CD14-positive monocyte (primary cell): ENCODE measurements around the gene NDUFS6. TPM values are rescaled to one million over a fixed set of nuclear protein-coding genes. Genes with fewer than 3 reads are reported as not detected.

Experiments used
- DNase-seq, 3 donors: peaks; one replicate each; pipeline ENCODE4 v3.0.0-alpha.2; 2011 to 2022
- H2AFZ ChIP-seq: 2 replicates; pipeline ENCODE4 v1.6.0; 2012; ENCODE audit warnings: mild to moderate bottlenecking, low read depth, low read length, inconsistent platforms; ENCODE audit not compliant: insufficient read depth, poor library complexity, severe bottlenecking
- H3K27ac ChIP-seq, 2 donors: 1 replicate in 1 of 2; 2 replicates in 1 of 2; pipeline ENCODE4 v1.5.1; 2012 to 2013; ENCODE audit warnings: low read length in 2 of 2, control low read depth in 1 of 2, inconsistent platforms in 1 of 2, low read depth in 1 of 2, mild to moderate bottlenecking in 1 of 2
- H3K27me3 ChIP-seq, 2 donors: one replicate each; pipeline versions ENCODE4 v1.6.0 to v1.6.1; 2011 to 2013; ENCODE audit warnings: low read length in 2 of 2; ENCODE audit not compliant: control insufficient read depth in 2 of 2, insufficient read depth in 2 of 2
- H3K36me3 ChIP-seq, 2 donors: replicated peaks in 1 of 2; 1 replicate in 1 of 2; 2 replicates in 1 of 2; pipeline versions ENCODE4 v1.5.1 to v1.6.1; 2012 to 2013; ENCODE audit warnings: low read length in 2 of 2, control low read depth in 1 of 2, inconsistent platforms in 1 of 2, mild to moderate bottlenecking in 1 of 2; ENCODE audit not compliant: insufficient read depth in 2 of 2, control insufficient read depth in 1 of 2
- H3K4me1 ChIP-seq, 2 donors: 1 replicate in 1 of 2; 2 replicates in 1 of 2; pipeline versions ENCODE4 v1.5.1 to v1.6.1; 2012 to 2013; ENCODE audit warnings: low read length in 2 of 2, control low read depth in 1 of 2, inconsistent platforms in 1 of 2, mild to moderate bottlenecking in 1 of 2, moderate library complexity in 1 of 2; ENCODE audit not compliant: insufficient read depth in 2 of 2, control insufficient read depth in 1 of 2
- H3K4me2 ChIP-seq: replicated peaks from 2 replicates; pipeline ENCODE3; 2012; ENCODE audit warnings: low read length, moderate library complexity, mild to moderate bottlenecking; ENCODE audit not compliant: poor library complexity, severe bottlenecking; ENCODE audit errors: extremely low read depth
- H3K4me3 ChIP-seq, 3 experiments: fragments of 200-600 bp in 1 of 3; sonication (generic) in 1 of 3; replicated peaks in 1 of 3; 1 replicate in 2 of 3; 2 replicates in 1 of 3; pipeline ENCODE4 v1.5.1; 2011 to 2013; ENCODE audit warnings: low read length in 3 of 3, mild to moderate bottlenecking in 3 of 3, control low read depth in 2 of 3, low read depth in 2 of 3, inconsistent platforms in 1 of 3, moderate library complexity in 1 of 3
- H3K79me2 ChIP-seq: 2 replicates; pipeline ENCODE4 v1.6.0; 2012; ENCODE audit warnings: mild to moderate bottlenecking, control low read depth, inconsistent platforms, low read length, moderate library complexity; ENCODE audit not compliant: insufficient read depth
- H3K9ac ChIP-seq: 2 replicates; pipeline ENCODE4 v1.6.0; 2017; ENCODE audit warnings: low read length, mild to moderate bottlenecking; ENCODE audit not compliant: insufficient read depth, poor library complexity, severe bottlenecking
- H3K9me3 ChIP-seq, 2 donors: replicated peaks in 1 of 2; 1 replicate in 1 of 2; 2 replicates in 1 of 2; pipeline versions ENCODE4 v1.5.1 to v1.6.1; 2012 to 2013; ENCODE audit warnings: low read length in 2 of 2, control low read depth in 1 of 2; ENCODE audit not compliant: control insufficient read depth in 1 of 2, insufficient read depth in 1 of 2
- H4K20me1 ChIP-seq: 2 replicates; pipeline ENCODE4 v1.6.0; 2012; ENCODE audit warnings: mild to moderate bottlenecking, low read length, control low read depth, moderate library complexity; ENCODE audit not compliant: insufficient read depth
- H3K27ac Mint-ChIP-seq, 7 donors: one replicate each; pipeline ENCODE4 v1.8.0; 2020; ENCODE audit warnings: mild to moderate bottlenecking in 7 of 7, mixed read lengths in 7 of 7, moderate library complexity in 6 of 7, inconsistent platforms in 2 of 7
- H3K27me3 Mint-ChIP-seq, 3 donors: one replicate each; pipeline ENCODE4 v1.8.0; 2021 to 2022; ENCODE audit warnings: low read depth in 3 of 3, mild to moderate bottlenecking in 3 of 3, mixed read lengths in 3 of 3, moderate library complexity in 3 of 3, inconsistent platforms in 1 of 3
- H3K36me3 Mint-ChIP-seq, 2 donors: one replicate each; pipeline ENCODE4 v1.8.0; 2020; ENCODE audit warnings: mixed read lengths in 2 of 2, inconsistent platforms in 1 of 2, mild to moderate bottlenecking in 1 of 2
- H3K4me1 Mint-ChIP-seq: one replicate; pipeline ENCODE4 v1.8.0; 2020; ENCODE audit warnings: mild to moderate bottlenecking, mixed read lengths
- H3K4me3 Mint-ChIP-seq, 2 donors: one replicate each; pipeline ENCODE4 v1.8.0; 2020; ENCODE audit warnings: mild to moderate bottlenecking in 2 of 2, mixed read lengths in 2 of 2, moderate library complexity in 1 of 2
- H3K9me3 Mint-ChIP-seq, 7 donors: one replicate each; pipeline ENCODE4 v1.8.0; 2020 to 2022; ENCODE audit warnings: mixed read lengths in 7 of 7, mild to moderate bottlenecking in 6 of 7, moderate library complexity in 6 of 7, inconsistent platforms in 2 of 7
- WGBS: methylation state at CpG from one replicate; pipeline ENCODE4 v1.1.5; 2013; ENCODE audit warnings: missing lambda C conversion rate; ENCODE audit not compliant: insufficient coverage; 5-methylcytosine and 5-hydroxymethylcytosine counted together
- intact Hi-C, 2 donors: fragments of 100-400 bp; cut with micrococcal nuclease; formaldehyde crosslinking; loops; one replicate each; pipeline versions ENCODE4 v1.15.0 to v1.15.1; 2023
- polyA plus RNA-seq, 3 donors: library from polyadenylated mRNA; depleted of rRNA in 1 of 3; unstranded in 2 of 3; stranded (reverse) in 1 of 3; fragments of 300-500 nt in 2 of 3; fragments of >200 nt in 1 of 3; fragmentation: Illumina TruSeq in 2 of 3; gene quantifications; 1 replicate in 2 of 3; 2 replicates in 1 of 3; pipeline ENCODE4 v1.2.3, GENCODE V29; 2012 to 2021
- TF ChIP-seq, protein P1 (sequence below): fragments of 200-600 bp; IDR thresholded peaks from one replicate; pipeline ENCODE4 v1.8.0; 2022; ENCODE audit warnings: antibody characterized with exemption, mild to moderate bottlenecking

The NDUFS6 gene
- polyA plus RNA-seq, 3 donors = 20.5 to 62.3 (median 62.2) TPM

DNA sequence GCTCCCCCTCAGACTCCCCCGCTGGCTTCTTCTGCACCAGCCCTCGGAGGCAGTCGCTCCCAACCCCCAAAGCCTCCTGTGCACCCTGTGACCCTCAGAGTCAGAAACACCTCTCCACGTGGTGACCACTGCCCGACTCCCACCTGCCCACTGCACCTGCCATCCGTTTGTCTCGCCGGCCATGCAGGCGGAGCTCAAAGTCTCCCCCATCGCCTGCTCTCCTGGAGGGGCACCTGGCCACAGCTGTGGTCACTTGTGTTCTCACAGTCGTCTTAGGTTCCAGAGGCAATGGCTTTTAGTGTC lies 39.8 kb upstream of the NDUFS6 start:
- H3K79me2 ChIP-seq = no peaks in the 10 kb centered on the region
- no peaks in the 10 kb centered on the region for H4K20me1 ChIP-seq
- peaks cover 0 to 8% (median 3%) of the 10 kb centered on the region in 7 donors for H3K9me3 Mint-ChIP-seq
- DNase-seq = no peak
- H3K27ac ChIP-seq = no peak overlapping the region
- no peak overlapping the region for H3K4me3 Mint-ChIP-seq
- no peaks in the 10 kb centered on the region for H3K27me3 ChIP-seq
- intact Hi-C loops = loop anchor here in 1 of 2 donors (10.0 kb wide), 1 partner anchor 273 kb away; no protein-coding TSS in a partner anchor
- no peaks in the 10 kb centered on the region for H3K9me3 ChIP-seq
- H3K4me3 ChIP-seq = no peak overlapping the region
- H3K4me1 ChIP-seq = no peaks in the 10 kb centered on the region
- H3K4me2 ChIP-seq = no peak overlapping the region
- H3K27me3 Mint-ChIP-seq = peaks cover 7 to 29% (median 13%) of the 10 kb centered on the region in 3 donors
- 84% methylated on average over 10 of the region's 11 CpGs for WGBS
- H3K36me3 ChIP-seq = no peaks in the 10 kb centered on the region
- H3K4me1 Mint-ChIP-seq = no peaks in the 10 kb centered on the region
- H3K36me3 Mint-ChIP-seq = no peaks in the 10 kb centered on the region
- H2AFZ ChIP-seq = no peak overlapping the region
- no peak overlapping the region for H3K27ac Mint-ChIP-seq
- TF ChIP-seq, protein P1, sequence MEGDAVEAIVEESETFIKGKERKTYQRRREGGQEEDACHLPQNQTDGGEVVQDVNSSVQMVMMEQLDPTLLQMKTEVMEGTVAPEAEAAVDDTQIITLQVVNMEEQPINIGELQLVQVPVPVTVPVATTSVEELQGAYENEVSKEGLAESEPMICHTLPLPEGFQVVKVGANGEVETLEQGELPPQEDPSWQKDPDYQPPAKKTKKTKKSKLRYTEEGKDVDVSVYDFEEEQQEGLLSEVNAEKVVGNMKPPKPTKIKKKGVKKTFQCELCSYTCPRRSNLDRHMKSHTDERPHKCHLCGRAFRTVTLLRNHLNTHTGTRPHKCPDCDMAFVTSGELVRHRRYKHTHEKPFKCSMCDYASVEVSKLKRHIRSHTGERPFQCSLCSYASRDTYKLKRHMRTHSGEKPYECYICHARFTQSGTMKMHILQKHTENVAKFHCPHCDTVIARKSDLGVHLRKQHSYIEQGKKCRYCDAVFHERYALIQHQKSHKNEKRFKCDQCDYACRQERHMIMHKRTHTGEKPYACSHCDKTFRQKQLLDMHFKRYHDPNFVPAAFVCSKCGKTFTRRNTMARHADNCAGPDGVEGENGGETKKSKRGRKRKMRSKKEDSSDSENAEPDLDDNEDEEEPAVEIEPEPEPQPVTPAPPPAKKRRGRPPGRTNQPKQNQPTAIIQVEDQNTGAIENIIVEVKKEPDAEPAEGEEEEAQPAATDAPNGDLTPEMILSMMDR = no peak
- no peak overlapping the region for H3K9ac ChIP-seq

DNA sequence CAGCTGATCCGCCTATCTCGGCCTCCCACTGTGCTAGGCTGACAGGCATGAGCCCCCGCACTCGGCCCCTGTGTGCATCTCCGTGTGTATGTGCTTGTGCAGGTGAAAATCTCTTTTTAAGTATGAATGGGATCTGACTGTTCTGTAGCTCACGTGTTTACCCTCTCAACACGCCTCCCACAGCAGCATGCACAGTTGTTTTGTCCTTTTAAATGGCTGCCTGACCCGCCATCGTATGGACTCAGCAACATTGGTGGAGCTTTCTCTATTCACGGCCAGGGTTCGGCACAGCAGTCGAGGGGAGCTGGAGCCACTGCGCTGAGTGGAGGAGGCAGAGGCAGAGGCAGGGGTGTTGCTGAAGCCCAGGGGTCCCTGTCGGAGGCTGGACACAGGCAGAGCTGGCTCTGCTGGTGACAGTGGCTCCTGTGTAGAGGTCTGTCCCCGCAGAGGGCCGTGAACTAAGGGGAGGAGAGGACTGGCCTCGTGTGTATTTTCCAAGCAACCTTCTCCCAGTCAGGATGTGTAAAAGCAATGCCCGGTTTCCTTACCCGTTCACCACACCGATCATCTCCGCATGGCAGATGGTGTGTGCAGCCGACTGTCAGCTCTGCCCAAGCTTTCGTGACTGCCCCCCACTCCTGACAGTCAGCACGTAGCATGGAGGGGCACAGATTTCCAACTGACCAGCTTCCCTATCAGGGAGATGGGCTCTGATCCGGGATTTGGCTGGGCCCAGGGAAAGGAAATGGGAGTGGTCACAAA lies 38.9 kb upstream of the NDUFS6 start:
- no peaks in the 10 kb centered on the region for H3K36me3 ChIP-seq
- intact Hi-C loops = loop anchor here in 1 of 2 donors (10.0 kb wide), 1 partner anchor 272 kb away; no protein-coding TSS in a partner anchor
- H3K4me2 ChIP-seq = no peak overlapping the region
- H3K79me2 ChIP-seq = no peaks in the 10 kb centered on the region
- no peaks in the 10 kb centered on the region for H3K27me3 ChIP-seq
- Mint-ChIP-seq H3K4me1 (no peaks in the 10 kb centered on the region), H3K4me3 (peak overlapping the region in 1 of 2 donors; percentile 21), H3K36me3 (no peaks in the 10 kb centered on the region), H3K27me3 (peaks cover 5 to 27% (median 13%) of the 10 kb centered on the region in 3 donors), H3K27ac (no peak overlapping the region), H3K9me3 (peaks cover 0 to 8% (median 0%) of the 10 kb centered on the region in 7 donors)
- H3K9me3 ChIP-seq = no peaks in the 10 kb centered on the region
- peak in 1 of 3 donors; percentile 1 for DNase-seq
- no peaks in the 10 kb centered on the region for H3K4me1 ChIP-seq
- TF ChIP-seq, protein P1 = no peak
- H2AFZ ChIP-seq = no peak overlapping the region
- 79% methylated on average over 15 of the region's 25 CpGs for WGBS
- no peak overlapping the region for H3K27ac ChIP-seq
- H3K9ac ChIP-seq = no peak overlapping the region
- no peaks in the 10 kb centered on the region for H4K20me1 ChIP-seq
- H3K4me3 ChIP-seq = no peak overlapping the region
